ENCODE data around the gene KCNQ5. TPM values are rescaled to one million over a fixed set of nuclear protein-coding genes. Genes with fewer than 3 reads are reported as not detected.

Gene KCNQ5
- total RNA-seq, 4 donors from 2014 or later: 0.14 to 1.2 (median 0.48) TPM; not detected in 1

DNA sequence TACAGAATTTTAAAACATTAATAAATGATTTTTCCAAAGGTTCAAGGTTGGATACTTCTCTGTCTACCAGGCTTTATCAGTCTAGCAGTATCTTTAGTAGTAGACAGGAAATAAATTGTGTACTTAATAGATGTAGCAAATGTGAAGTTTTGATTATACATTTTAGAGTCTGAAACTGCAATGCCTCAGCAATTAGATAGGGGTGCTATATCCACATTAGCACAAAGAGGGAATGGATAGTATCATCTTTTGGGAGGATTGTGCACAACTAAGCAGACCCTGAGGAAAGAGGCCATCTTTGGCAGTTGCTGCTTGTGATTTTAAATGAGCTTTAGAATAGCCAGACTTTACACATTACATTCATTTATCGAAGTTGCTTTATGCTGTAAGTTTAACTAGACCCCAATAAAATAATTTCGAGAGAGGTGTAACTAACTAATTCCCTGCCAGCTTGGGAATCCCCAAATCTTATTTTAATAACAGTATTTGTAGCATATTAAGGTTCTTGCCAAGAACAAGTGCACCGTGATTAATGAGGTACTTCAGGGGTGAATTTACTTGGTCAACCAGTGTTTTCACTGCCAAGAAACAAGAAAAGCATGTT is 2.8 kb downstream of the KCNQ5 start:
- Histone ChIP-seq H3K4me1 (peaks cover 2 to 32% (median 20%) of the 10 kb centered on the region in 4 donors), H3K9me3 (no peaks in the 10 kb centered on the region), H3K27ac (no peak overlapping the region), H3K4me3 (no peak overlapping the region), H3K27me3 (peaks cover 58% of the 10 kb centered on the region), H3K36me3 (no peaks in the 10 kb centered on the region)
- WGBS, 2 donors (ENCODE audit: low coverage in 1 of 2): 76 to 82% methylated on average over 3 of the region's 3 CpGs
- in situ Hi-C loops (cut with MboI; ENCODE audit: low pct_ligation_motif_present in 1 of 4, low pct_unique_long_range_greater_than_20kb in 1 of 4, low sequenced_read_pairs in 3 of 4) (loop anchor here in 3 of 4 donors (25.0 kb wide), 2 partner anchors 488 to 513 kb away; no protein-coding TSS in a partner anchor), intact Hi-C loops (cut with DNase I; ENCODE audit: low total_unique reads) (no loop called here)
- no peak for TF ChIP-seq POLR2A (IDR thresholded peaks at IDR 0.05)
- TF ChIP-seq, protein P1, sequence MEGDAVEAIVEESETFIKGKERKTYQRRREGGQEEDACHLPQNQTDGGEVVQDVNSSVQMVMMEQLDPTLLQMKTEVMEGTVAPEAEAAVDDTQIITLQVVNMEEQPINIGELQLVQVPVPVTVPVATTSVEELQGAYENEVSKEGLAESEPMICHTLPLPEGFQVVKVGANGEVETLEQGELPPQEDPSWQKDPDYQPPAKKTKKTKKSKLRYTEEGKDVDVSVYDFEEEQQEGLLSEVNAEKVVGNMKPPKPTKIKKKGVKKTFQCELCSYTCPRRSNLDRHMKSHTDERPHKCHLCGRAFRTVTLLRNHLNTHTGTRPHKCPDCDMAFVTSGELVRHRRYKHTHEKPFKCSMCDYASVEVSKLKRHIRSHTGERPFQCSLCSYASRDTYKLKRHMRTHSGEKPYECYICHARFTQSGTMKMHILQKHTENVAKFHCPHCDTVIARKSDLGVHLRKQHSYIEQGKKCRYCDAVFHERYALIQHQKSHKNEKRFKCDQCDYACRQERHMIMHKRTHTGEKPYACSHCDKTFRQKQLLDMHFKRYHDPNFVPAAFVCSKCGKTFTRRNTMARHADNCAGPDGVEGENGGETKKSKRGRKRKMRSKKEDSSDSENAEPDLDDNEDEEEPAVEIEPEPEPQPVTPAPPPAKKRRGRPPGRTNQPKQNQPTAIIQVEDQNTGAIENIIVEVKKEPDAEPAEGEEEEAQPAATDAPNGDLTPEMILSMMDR (IDR thresholded peaks at IDR 0.05): peak in 4 of 5 experiments; percentile 19 to 43 (median 30)
- DNase-seq: no peak

DNA sequence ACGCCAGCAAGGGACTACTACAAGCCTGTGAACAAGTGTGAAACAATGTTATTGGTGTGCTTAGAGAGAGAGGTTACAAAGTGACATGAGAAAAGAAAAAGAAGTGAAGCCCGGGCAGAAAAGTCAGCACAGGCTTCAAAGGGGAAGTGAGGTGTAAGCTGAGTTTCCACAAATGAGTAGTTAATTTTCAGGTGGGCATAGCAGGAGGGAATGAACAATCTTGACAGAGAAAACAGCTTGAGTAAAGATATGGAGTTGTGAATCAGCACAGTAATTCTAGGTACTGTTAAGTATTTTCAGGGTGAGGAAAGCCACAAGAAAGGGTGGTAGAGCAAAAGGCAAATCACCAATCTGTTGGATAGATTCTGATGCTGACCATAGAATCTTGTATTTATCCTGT is 4.3 kb downstream of the KCNQ5 start:
- Histone ChIP-seq H3K27ac (no peak overlapping the region), H3K36me3 (no peaks in the 10 kb centered on the region), H3K9me3 (no peaks in the 10 kb centered on the region), H3K4me1 (peaks cover 2 to 19% (median 17%) of the 10 kb centered on the region in 4 donors), H3K4me3 (no peak overlapping the region), H3K27me3 (peaks cover 44% of the 10 kb centered on the region)
- WGBS, 2 donors (ENCODE audit: low coverage in 1 of 2): 58 to 77% methylated on average over 2 of the region's 2 CpGs
- TF ChIP-seq POLR2AphosphoS5 (IDR thresholded peaks at IDR 0.05) (no peak), EP300 (IDR thresholded peaks at IDR 0.05; ENCODE audit: low read depth) (no peak), POLR2A (IDR thresholded peaks at IDR 0.05) (no peak)
- TF ChIP-seq, protein P1 (IDR thresholded peaks at IDR 0.05): no peak
- in situ Hi-C loops (cut with MboI; ENCODE audit: low pct_ligation_motif_present in 1 of 4, low pct_unique_long_range_greater_than_20kb in 1 of 4, low sequenced_read_pairs in 3 of 4) (loop anchor here in 1 of 4 donors (25.0 kb wide), 1 partner anchor 511 kb away; no protein-coding TSS in a partner anchor), intact Hi-C loops (cut with DNase I; ENCODE audit: low total_unique reads) (no loop called here)
- DNase-seq: no peak

DNA sequence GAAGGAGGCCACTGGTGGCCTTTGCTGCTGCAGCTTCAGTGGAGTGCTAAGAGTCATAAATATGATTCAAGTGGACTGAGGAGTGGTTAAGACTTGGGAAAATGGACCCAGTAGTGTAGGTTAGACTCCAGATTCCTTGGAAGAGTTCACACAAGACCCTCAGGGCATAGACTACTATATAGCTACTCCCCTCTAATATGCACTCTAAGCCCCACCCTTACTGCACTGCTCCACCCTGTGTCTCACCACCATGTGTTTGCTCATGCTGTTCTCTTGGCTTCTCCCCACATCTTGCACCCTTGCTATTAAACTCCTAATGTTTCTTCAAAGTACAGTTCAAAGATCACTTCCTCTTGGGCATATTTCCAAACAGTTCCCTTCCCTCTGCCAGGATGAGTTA is 5.7 kb downstream of the KCNQ5 start:
- Histone ChIP-seq H3K4me1 (peaks cover 0 to 9% (median 6%) of the 10 kb centered on the region in 4 donors), H3K9me3 (no peaks in the 10 kb centered on the region), H3K27me3 (peaks cover 30% of the 10 kb centered on the region), H3K36me3 (no peaks in the 10 kb centered on the region), H3K27ac (no peak overlapping the region), H3K4me3 (no peak overlapping the region)
- TF ChIP-seq POLR2A (IDR thresholded peaks at IDR 0.05) (no peak), EP300 (IDR thresholded peaks at IDR 0.05; ENCODE audit: low read depth) (no peak), POLR2AphosphoS5 (IDR thresholded peaks at IDR 0.05) (no peak)
- TF ChIP-seq, protein P1 (IDR thresholded peaks at IDR 0.05): no peak
- in situ Hi-C loops (cut with MboI; ENCODE audit: low pct_ligation_motif_present in 1 of 4, low pct_unique_long_range_greater_than_20kb in 1 of 4, low sequenced_read_pairs in 3 of 4) (loop anchor here in 1 of 4 donors (25.0 kb wide), 1 partner anchor 510 kb away; no protein-coding TSS in a partner anchor), intact Hi-C loops (cut with DNase I; ENCODE audit: low total_unique reads) (no loop called here)
- DNase-seq: no peak

DNA sequence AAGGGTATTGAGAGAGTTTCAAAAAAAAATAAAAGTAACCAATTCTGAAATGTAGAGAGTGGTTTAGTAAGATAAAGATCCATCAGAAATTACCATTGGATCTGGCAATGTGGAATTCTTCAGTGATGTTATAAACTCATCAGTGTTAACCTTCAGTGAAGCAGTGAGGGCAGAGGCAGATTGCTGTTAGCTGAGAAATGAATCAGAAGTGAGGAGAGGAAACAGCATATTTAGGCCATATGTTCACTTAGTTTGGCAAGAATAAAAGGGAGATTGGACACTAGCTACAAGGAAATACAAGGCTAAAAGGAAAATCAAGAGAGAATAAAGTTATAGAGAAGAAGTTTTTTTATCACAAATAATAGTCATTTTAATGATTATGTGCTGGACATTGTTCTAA is 9.6 kb downstream of the KCNQ5 start:
- Histone ChIP-seq H3K9me3 (no peaks in the 10 kb centered on the region), H3K4me3 (no peak overlapping the region), H3K36me3 (no peaks in the 10 kb centered on the region), H3K27ac (no peak overlapping the region), H3K27me3 (no peaks in the 10 kb centered on the region), H3K4me1 (no peaks in the 10 kb centered on the region)
- no peak for DNase-seq
- TF ChIP-seq POLR2AphosphoS5 (IDR thresholded peaks at IDR 0.05): no peak
- TF ChIP-seq, protein P1 (IDR thresholded peaks at IDR 0.05): no peak
- no peak for TF ChIP-seq POLR2A (IDR thresholded peaks at IDR 0.05)
- TF ChIP-seq EP300 (IDR thresholded peaks at IDR 0.05; ENCODE audit: low read depth): no peak
- in situ Hi-C loops (cut with MboI; ENCODE audit: low pct_ligation_motif_present in 1 of 4, low pct_unique_long_range_greater_than_20kb in 1 of 4, low sequenced_read_pairs in 3 of 4): loop anchor here in 1 of 4 donors (25.0 kb wide), 1 partner anchor 506 kb away; no protein-coding TSS in a partner anchor
- intact Hi-C loops (cut with DNase I; ENCODE audit: low total_unique reads): no loop called here

All from transverse colon (tissue), 4 donors.